Endodermal cell (in vitro differentiated cells): Measurements from ENCODE around the gene TTC23. TPM values are rescaled to one million over a fixed set of nuclear protein-coding genes. Genes with fewer than 3 reads are reported as not detected.

Source experiments
- DNase-seq: peaks from one replicate; pipeline ENCODE4 v3.0.0-alpha.2; 2017
- H3K27ac ChIP-seq: 2 replicates; pipeline ENCODE4 v1.5.1; 2013; ENCODE audit warnings: mild to moderate bottlenecking, low read depth, low read length, moderate library complexity
- H3K27me3 ChIP-seq: 2 replicates; pipeline ENCODE4 v1.6.1; 2013; ENCODE audit warnings: mild to moderate bottlenecking, low read length, moderate library complexity; ENCODE audit not compliant: insufficient read depth, control insufficient read depth, poor library complexity, severe bottlenecking
- H3K36me3 ChIP-seq: 2 replicates; pipeline ENCODE4 v1.7.0; 2013; ENCODE audit warnings: mild to moderate bottlenecking, low read length, moderate library complexity; ENCODE audit not compliant: control insufficient read depth, insufficient read depth
- H3K4me1 ChIP-seq: one replicate; pipeline ENCODE4 v1.7.0; 2013; ENCODE audit warnings: low read length; ENCODE audit not compliant: control insufficient read depth, insufficient read depth
- H3K4me3 ChIP-seq: 2 replicates; pipeline ENCODE4 v1.5.1; 2013; ENCODE audit warnings: mild to moderate bottlenecking, low read length, moderate library complexity
- H3K9ac ChIP-seq: 2 replicates; pipeline ENCODE4 v1.6.1; 2013; ENCODE audit warnings: mild to moderate bottlenecking, low read length, moderate library complexity; ENCODE audit not compliant: poor library complexity, severe bottlenecking; ENCODE audit errors: extremely low read depth
- H3K9me3 ChIP-seq: 2 replicates; pipeline ENCODE4 v1.6.1; 2013; ENCODE audit warnings: mild to moderate bottlenecking, low read length, moderate library complexity; ENCODE audit not compliant: control insufficient read depth
- H3K27ac Mint-ChIP-seq: 2 replicates; pipeline ENCODE4 v1.8.0; 2020; ENCODE audit warnings: mixed read lengths
- H3K27me3 Mint-ChIP-seq: 2 replicates; pipeline ENCODE4 v1.8.0; 2021; ENCODE audit warnings: mild to moderate bottlenecking, mixed read lengths; ENCODE audit not compliant: insufficient read depth
- H3K36me3 Mint-ChIP-seq: 2 replicates; pipeline ENCODE4 v1.8.0; 2020; ENCODE audit warnings: low read depth, mixed read lengths
- H3K4me1 Mint-ChIP-seq: 2 replicates; pipeline ENCODE4 v1.8.0; 2020; ENCODE audit warnings: mixed read lengths
- H3K4me3 Mint-ChIP-seq: 2 replicates; pipeline ENCODE4 v1.8.0; 2020; ENCODE audit warnings: mild to moderate bottlenecking, moderate library complexity, mixed read lengths
- H3K9me3 Mint-ChIP-seq: 2 replicates; pipeline ENCODE4 v1.8.0; 2020; ENCODE audit warnings: mild to moderate bottlenecking, mixed read lengths
- WGBS, 2 experiments: methylation state at CpG; one replicate each; pipeline versions ENCODE4 v1.1.5 to v1.1.7; 2013; ENCODE audit warnings: missing lambda C conversion rate in 2 of 2, mixed read lengths in 1 of 2; ENCODE audit not compliant: insufficient coverage in 1 of 2, insufficient read length in 1 of 2; 5-methylcytosine and 5-hydroxymethylcytosine counted together
- total RNA-seq, 2 donors: library from RNA; stranded (reverse); fragmentation: NEBNext Ultra II Directional in 1 of 2; extraction: Animal tissue kit (Norgen Biotek cat#: 25700) in 1 of 2; gene quantifications; 2 replicates in 1 of 2; 3 replicates in 1 of 2; pipeline ENCODE4 v1.2.1, GENCODE V29; 2021
- TF ChIP-seq, protein P1 (sequence below): fragments of 200-600 bp; sonication (generic); conservative IDR thresholded peaks from 2 replicates; pipeline ENCODE4 v1.5.0; 2021; ENCODE audit warnings: antibody characterized with exemption, mild to moderate bottlenecking

The TTC23 gene
- total RNA-seq, 2 donors from 2014 or later: 20.7 to 26.3 TPM

DNA sequence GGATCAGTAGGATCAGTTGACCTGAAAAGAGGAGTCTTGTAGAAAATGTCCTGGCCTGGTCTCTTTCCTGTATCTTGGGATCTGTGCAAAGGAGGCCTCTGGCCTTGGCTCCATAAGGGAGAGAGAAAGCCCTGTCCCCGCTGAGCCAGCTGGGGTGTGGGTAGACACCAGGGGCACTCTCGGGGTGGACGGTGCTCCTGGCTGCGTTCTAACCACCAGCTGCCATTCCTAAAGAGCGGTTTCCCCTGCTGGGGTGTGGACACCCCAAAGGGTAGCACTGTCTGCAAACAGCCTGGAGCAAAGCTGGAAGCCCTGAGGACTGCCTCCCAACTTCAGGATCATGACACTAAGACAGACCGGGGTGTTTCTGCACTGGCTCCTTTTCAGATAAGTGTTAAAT is 121.0 kb downstream of the TTC23 start:
- Histone ChIP-seq H3K9ac (no peak overlapping the region), H3K4me1 (peaks cover 13% of the 10 kb centered on the region), H3K27me3 (no peaks in the 10 kb centered on the region), H3K27ac (no peak overlapping the region), H3K9me3 (no peaks in the 10 kb centered on the region), H3K4me3 (no peak overlapping the region), H3K36me3 (peaks cover 12% of the 10 kb centered on the region)
- H3K4me3 Mint-ChIP-seq: no peak overlapping the region
- H3K27ac Mint-ChIP-seq: no peak overlapping the region
- no peaks in the 10 kb centered on the region for H3K27me3 Mint-ChIP-seq
- H3K4me1 Mint-ChIP-seq: peaks cover 17% of the 10 kb centered on the region
- H3K9me3 Mint-ChIP-seq: no peaks in the 10 kb centered on the region
- 94 to 100% methylated on average over 5 to 6 of the region's 6 CpGs for WGBS, 2 experiments
- H3K36me3 Mint-ChIP-seq: peaks cover 59% of the 10 kb centered on the region
- DNase-seq: no peak
- TF ChIP-seq, protein P1, sequence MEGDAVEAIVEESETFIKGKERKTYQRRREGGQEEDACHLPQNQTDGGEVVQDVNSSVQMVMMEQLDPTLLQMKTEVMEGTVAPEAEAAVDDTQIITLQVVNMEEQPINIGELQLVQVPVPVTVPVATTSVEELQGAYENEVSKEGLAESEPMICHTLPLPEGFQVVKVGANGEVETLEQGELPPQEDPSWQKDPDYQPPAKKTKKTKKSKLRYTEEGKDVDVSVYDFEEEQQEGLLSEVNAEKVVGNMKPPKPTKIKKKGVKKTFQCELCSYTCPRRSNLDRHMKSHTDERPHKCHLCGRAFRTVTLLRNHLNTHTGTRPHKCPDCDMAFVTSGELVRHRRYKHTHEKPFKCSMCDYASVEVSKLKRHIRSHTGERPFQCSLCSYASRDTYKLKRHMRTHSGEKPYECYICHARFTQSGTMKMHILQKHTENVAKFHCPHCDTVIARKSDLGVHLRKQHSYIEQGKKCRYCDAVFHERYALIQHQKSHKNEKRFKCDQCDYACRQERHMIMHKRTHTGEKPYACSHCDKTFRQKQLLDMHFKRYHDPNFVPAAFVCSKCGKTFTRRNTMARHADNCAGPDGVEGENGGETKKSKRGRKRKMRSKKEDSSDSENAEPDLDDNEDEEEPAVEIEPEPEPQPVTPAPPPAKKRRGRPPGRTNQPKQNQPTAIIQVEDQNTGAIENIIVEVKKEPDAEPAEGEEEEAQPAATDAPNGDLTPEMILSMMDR: no peak

DNA sequence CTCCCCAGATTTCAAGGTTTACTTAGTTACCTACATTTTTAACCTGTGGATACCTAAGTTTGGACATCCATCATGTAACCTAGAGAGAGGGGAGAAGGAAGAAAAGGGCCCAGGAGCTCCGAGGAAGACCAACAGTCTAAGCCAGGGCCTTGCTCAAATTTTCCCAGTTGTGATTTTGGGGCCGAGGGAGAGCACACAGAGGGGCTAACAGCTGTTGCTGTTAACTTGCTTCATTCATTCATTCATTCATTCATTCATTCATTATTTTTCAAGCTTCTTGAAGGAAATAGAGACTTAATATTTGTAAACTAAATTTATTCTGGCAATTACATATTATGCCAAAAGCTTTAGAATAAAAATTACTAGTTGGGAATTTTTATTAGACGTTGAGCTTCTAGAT is 121.6 kb downstream of the TTC23 start:
- no peaks in the 10 kb centered on the region for H3K27me3 Mint-ChIP-seq
- DNase-seq: no peak
- no peak overlapping the region for H3K4me3 Mint-ChIP-seq
- TF ChIP-seq, protein P1: no peak
- Histone ChIP-seq H3K36me3 (peaks cover 12% of the 10 kb centered on the region), H3K27ac (no peak overlapping the region), H3K4me1 (peaks cover 14% of the 10 kb centered on the region), H3K9me3 (no peaks in the 10 kb centered on the region), H3K9ac (no peak overlapping the region), H3K27me3 (no peaks in the 10 kb centered on the region), H3K4me3 (no peak overlapping the region)
- H3K4me1 Mint-ChIP-seq: peaks cover 21% of the 10 kb centered on the region
- peaks cover 56% of the 10 kb centered on the region for H3K36me3 Mint-ChIP-seq
- H3K27ac Mint-ChIP-seq: no peak overlapping the region
- WGBS, 2 experiments: 94 to 100% methylated on average over 1 to 3 of the region's 3 CpGs
- no peaks in the 10 kb centered on the region for H3K9me3 Mint-ChIP-seq

DNA sequence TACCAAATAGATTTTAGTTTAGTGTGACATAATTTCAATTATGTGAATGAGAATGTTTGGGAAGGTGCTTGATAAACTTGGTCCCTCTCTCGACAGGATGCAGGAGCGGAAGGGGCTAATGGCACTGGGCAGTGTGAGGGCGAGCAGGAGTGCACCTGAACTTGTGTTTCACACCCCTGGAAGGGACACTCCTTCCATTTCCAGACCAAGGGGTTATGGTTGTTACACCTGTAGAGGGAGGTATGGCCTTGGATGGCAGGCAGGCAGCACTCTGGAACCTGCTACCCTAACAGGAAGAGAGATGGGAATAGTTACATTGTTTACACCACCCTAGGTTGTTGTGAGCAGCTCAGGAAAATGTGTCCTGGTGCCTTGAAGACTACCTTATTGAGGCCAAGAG is 122.5 kb downstream of the TTC23 start:
- H3K36me3 ChIP-seq: peaks cover 12% of the 10 kb centered on the region
- DNase-seq: no peak
- TF ChIP-seq, protein P1: peak; percentile 19
- H3K4me3 ChIP-seq: no peak overlapping the region
- Mint-ChIP-seq H3K9me3 (no peaks in the 10 kb centered on the region), H3K36me3 (peaks cover 50% of the 10 kb centered on the region), H3K27ac (no peak overlapping the region), H3K27me3 (no peaks in the 10 kb centered on the region), H3K4me3 (no peak overlapping the region), H3K4me1 (peaks cover 17% of the 10 kb centered on the region)
- 99 to 100% methylated on average over 3 of the region's 3 CpGs for WGBS, 2 experiments
- no peak overlapping the region for H3K9ac ChIP-seq
- no peaks in the 10 kb centered on the region for H3K27me3 ChIP-seq
- no peak overlapping the region for H3K27ac ChIP-seq
- H3K9me3 ChIP-seq: no peaks in the 10 kb centered on the region
- peaks cover 14% of the 10 kb centered on the region for H3K4me1 ChIP-seq
